SHP77 treated with DMSO at 0.1 percent for 48 hours (cell line): ENCODE data around the gene EMC9.

Experiments used
- DNase-seq: peaks from one replicate; lab custom pipeline; 2025; lab: John Stamatoyannopoulos, UW

The EMC9 gene

DNA sequence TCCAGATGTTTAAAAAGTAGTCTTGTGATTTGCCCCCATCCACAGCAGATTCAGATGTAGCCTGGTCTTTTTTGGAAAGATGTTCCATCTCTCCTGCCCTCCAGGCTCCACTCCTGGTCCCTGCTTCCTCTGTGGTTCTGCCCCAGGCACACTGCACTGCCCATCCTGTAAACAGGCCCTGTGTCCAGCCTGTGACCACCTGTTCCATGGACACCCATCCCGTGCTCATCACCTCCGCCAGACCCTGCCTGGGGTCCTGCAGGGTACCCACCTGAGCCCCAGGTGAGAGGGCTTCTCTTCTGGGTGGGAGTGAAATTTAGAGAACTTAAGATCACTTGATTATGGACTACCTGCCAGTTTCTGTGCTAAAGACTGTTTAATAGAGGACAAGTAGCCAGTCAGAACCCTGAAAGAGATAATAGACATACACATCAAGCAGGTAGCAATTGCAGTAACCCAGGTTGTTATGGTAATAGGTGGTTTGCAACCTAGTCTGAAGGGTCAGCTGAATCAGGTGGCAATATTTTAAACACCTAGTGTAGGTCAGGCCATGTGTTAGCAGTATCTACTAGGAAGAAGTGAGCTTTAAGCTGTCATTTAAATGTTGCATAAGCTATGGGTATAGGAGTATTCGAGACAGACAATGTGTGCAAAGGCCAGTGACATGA is 8.0 kb upstream of the EMC9 start:
- no peak for DNase-seq

DNA sequence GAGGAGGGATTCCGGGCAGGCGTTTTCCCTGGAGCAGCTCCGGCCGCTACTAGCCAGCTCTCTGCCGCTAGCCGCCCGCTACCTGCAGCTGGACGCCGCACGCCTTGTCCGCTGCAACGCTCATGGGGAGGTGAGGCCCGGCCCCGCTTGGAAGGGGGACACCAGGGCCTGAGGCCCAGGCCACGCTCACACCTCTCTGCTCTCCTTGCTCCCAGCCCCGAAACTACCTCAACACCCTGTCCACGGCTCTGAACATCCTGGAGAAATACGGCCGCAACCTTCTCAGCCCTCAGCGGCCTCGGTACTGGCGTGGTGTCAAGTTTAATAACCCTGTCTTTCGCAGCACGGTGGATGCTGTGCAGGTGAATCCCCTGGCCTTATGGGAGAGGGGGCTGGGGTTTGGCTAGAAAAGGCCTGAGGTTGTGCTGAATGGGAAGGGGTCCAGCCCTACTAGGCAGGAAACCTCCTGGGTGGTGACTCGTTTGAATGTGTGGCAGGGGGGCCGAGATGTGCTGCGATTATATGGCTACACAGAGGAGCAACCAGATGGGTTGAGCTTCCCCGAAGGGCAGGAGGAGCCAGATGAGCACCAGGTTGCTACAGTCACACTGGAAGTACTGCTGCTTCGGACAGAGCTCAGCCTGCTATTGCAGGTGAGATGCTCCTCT is 6.5 kb upstream of the EMC9 start:
- DNase-seq = no peak

DNA sequence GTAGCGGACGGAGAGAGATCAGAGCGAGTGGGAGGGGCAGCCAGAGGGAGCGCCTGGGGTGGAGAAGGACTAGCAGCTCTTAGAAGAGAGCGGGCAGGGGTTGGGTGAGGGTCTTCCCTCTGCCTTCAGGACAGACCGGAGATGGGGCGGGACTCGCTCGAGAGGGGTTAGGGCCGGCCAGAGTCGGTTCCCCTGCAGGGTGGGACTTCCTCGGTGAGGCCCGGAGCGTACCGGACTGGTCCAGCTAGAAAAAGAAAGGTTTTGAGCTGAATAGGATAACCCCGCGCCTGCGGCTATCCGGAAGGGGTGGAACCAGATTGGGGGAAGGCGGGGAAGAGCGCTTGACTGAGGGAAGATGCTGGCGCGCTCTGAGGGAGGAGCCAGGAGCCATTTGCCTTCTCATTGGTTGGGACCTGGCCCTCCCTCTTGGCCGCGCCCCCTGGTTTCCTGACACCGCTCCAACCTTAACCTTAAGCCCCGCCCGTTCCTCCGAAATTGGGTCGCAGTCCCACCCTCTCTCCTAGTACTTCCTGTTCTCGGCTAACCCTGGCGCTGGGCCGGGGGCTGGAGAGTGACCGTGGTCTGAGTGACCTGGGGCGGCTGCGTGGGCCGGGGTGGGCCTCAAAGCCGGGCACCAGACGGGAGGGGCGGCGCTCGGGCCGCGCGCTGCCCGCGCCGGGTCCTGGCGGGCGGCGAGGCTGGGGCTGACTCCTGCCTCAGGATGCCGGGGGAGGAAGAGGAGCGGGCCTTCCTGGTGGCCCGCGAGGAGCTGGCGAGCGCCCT is 5.8 kb upstream of the EMC9 start, which contains the start of gene RNF31:
Gene RNF31, plus strand, starts transcription at position 521 of the 783 bp plus-strand sequence. Its CDS starts 201 bp downstream, at position 722.
- peak; percentile 98 for DNase-seq

DNA sequence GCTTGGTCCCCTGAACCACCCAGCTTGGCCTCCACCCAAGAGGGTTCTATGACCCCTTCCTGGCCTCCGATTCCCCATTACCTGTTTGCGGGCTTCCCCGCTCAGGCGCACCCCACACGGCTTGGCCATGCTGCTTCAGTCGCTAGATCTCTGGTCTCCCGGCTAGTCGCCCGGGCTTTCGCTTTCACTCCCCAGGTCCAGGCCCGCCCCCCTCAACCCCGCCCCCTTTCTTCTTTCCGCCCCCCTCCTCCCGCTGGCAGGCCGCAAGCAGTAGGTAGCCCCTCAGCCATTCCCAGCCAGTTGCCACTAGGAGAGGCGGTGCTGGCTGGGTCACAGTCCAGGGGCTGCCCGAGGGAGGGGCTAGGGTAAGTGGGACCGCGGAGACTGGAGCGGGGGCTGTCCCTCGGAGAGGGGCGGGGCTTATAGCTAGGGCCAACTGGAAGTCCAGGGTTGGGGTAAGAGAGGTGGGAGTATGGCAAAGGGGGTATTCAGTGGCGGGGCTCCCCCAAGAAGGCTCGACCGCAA is 5.1 kb upstream of the EMC9 start, which contains the start of gene PSME2:
Gene PSME2, minus strand, starts transcription at position 158 of the 525 bp plus-strand sequence. Its CDS starts 29 bp downstream, at position 129.
- DNase-seq = peak; percentile 99

DNA sequence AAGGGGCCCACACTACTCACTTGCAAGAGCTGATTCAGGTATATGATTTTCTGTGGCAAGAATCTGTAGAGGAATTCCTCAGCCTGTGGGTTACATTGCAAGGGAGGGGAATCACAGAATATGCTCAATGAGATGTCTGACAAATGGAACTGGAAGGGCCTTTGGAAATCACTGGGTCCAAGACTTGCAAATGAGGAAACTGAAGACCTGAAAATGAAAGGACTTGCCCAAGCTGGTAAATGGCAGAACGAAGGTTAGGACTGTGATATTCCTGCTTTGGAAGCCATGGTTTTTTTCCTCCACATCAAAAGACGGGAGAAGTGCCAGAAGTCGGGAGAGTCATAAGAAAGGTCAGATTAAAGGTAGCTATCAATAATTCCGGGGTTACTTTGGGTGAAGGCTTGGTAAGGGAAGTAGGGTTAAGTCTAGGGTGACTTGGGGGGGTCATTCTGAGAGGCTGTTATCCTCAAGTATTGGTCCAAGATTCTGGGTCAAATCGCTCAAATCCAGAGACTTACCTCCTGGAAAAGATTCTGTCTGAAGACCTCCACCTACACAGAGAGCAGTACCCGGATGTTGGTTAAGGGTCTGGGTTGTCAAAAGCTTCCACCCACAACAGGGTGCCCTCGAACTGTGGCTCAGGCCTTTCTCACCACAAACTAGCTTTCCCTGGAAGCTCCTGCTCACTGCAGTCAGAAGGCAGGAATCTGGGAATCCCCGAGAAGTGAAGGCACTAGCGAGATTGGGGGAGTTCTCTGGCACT is 4.5 kb upstream of the EMC9 start:
- DNase-seq = no peak

DNA sequence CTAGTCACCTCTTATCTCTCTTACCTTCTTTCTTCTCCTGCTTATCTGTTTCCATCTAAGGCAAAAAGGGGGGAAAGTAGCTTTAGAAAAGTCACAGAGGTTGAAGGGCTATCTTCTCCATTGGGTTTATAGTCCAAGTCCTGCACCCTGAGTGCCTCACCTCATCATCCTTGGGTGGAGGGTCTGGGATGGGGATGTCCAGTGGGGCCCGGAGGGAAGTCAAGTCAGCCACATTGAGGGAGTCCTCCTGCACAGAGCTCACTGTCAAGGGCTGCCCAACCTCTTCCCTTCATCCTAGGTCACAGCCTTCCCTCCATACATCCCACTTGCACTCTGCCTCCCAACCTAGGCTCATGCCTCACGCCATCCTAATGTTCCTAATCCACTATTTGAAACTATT is 3.8 kb upstream of the EMC9 start:
- DNase-seq = no peak

DNA sequence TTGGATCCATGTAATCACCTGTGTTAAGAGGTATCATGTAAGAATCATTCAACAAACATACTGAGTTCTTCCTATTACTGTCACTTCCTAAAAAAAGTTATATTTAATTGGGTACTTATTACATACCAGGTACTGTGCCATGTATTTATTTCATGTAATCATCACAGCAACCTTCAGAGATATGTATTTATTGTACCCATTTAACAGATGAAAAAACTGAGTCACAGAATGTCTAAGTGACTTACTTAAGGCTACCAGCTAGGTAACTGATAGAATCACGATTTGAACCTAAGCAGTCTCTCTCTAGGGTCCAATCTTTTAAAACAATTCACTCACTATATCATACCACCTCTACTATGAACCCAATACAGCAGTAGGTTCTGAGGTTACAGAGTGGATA is 3.1 kb upstream of the EMC9 start:
- no peak for DNase-seq

DNA sequence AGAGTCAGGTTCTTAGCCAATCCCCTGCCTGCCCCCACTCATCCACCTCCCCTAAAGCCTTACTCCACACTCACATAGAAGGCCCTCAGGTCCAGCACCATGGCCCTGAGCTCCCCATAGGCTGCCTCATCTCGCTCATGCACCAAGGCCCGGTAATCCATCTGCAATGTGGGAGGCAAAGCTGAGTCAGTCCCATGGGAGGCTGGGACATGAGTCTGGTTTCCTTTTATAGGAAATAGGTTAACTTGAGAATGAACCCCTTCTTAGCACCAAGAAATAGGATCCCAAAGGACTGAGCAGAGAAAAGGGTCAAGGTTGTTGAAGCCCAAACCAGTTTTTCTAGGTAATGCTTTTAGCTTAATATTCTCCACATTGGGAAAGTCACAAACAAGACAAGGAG is 2.1 kb upstream of the EMC9 start:
- no peak for DNase-seq

DNA sequence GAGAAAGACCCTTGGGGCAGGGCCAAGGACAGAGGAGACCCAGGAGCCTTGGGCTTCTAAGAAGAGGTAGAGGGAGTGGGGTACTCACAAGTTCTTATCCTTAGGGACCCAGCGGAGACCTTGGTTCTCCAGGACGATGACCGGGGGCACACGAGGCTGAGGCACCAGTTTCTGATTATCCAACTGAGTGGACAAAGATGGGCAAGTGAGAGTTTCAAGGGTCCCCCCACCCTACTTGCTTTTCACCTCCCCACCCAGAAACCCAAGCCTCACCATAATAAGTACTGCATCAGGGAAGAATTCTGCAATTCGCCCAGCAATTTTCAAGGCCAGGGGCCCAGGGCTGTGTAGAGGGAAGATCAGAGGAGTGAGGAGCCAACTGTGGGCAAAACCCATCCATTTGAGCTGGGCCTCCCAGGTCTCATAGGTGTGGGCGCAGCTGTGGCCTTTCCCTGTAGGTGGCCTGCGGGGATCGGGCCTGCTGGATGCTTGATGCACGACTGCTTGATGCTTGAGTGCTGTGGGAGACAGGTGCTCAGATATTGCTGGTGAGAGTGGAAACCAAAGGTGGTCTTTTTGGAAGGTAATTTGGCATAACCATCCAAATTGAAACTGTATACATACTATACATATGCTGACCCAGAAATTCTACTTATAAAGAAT is 2.0 kb downstream of the EMC9 start:
- DNase-seq = no peak

DNA sequence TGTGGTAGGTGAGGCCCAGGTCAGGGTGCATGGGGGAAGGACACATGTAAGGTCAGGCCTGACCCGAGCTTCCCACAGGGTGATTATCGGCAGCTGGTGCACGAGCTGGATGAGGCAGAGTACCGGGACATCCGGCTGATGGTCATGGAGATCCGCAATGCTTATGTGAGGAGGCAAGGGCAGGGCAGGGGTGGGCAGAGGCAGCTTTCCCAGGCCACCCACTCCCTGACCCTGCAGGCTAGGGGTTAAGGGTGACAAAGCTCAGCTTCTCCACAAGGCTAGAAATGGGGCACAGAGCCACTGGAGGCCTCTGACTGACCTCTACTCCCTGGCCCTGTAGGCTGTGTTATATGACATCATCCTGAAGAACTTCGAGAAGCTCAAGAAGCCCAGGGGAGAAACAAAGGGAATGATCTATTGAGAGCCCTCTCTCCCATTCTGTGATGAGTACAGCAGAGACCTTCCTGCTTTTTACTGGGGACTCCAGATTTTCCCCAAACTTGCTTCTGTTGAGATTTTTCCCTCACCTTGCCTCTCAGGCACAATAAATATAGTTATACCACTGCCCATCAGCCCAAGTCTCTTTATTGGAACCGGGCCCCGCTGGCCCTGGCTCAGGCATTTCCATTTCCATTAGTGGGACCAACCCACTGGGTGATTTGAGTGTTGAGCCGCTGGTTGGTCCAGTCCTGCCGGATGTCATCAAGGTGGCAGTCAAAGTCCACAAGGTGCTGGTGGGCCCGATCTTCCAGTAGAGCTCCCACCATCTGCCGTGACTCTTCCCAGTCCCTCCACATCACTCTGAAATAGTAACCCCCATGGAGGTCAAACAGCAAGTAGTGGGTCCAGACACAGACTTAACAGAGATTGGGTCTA is 2.8 kb downstream of the EMC9 start:
- DNase-seq = no peak

DNA sequence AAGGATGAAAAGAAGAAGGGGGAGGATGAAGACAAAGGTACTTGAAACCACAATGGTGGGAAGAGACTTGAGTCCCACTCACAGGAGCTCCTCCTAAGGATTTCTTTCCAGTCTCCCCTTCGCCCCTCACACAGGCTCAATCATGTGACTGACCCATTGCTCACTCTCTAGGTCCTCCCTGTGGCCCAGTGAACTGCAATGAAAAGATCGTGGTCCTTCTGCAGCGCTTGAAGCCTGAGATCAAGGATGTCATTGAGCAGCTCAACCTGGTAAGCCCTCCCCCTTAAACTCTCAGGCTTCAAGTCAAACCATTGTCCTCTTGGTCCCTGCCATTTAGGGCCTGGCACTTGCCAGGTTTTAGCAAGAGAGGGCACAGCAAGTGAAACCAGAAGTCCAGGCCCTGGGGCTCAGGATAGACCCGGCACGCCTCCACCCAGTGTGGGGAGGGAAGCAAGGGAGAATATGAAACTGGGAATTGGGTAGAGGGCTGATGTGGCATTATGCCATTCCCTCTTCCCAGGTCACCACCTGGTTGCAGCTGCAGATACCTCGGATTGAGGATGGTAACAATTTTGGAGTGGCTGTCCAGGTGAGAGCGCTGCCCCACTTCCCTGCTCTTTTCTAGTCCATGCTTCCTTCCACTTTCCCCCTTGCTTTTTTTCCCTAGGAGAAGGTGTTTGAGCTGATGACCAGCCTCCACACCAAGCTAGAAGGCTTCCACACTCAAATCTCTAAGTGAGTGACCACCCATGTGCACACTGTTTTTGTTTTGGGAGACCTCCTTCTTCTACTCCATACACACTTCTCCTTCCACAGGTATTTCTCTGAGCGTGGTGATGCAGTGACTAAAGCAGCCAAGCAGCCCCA is 3.6 kb downstream of the EMC9 start:
- no peak for DNase-seq

DNA sequence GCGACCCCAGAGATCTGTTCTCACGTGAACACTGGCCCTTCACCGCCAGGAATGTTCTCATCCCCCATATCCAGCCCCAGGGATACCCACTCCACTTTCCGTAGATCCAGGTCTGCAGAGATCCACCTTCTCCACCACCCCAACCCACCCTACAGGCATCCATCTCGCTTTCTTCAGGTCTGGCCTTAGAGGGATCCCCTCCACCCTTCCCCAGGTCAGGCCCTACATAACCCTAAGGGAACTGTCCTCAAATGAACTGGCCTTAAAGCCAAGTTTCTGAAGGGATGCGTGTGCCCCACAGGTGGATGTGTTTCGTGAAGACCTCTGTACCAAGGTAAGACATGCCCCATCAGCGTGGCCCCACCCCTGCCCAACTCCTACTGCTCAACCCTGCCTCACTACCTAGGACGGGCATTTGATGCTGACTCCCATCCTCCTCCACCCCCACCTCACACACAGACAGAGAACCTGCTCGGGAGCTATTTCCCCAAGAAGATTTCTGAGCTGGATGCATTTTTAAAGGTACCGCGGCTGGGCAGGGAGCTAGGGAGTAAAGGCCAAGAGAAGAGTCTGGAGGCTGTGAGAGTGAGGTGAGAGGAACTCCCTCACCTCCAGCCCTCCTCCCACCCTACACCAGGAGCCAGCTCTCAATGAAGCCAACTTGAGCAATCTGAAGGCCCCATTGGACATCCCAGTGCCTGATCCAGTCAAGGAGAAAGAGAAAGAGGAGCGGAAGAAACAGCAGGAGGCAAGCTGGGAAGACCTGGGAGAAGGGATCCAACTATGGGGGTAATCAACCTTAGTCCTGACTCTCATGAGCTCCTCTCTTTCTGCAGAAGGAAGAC is 4.5 kb downstream of the EMC9 start:
- no peak for DNase-seq

DNA sequence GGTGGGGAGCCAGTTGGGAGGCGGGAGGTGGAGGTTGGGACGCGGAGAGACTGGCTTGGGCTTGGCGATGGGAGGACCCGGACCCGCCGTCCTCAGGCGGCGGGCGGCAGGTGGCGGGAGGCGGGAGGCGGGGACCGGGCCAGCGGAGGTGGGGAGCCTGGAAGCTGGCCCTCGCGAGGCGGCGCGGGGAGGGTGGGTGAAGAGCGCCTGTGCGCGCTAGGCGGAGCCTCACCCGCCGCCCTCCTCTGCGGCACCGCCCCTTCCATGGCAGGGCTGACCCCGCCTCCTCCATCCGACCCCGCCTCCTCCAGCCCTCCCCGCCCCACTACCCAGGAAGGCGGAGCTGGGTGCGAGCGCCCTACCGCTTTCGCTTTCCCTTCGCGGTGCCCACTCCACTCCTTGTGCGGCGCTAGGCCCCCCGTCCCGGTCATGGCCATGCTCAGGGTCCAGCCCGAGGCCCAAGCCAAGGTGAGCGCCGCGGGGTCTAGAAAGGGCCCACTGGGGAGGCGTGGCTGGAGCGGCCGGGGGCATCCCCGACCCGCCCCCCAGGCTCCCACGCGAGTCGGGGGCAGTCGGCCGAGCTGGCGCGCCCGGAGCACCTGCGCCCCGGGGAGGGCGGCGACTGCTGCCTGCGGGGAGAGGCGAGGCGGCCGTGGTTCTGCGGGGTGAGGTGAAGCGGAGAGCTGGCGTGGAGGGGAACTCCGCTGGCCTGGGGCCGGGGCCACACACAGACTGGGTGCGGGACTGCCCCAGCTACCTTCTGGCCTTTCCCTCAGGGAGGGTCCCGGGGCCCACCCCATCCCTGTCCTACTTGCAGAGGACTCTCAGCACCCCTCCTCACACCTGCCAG is 5.3 kb downstream of the EMC9 start, which contains the start of gene PSME1:
Gene PSME1, plus strand, starts transcription at position 361 of the 850 bp plus-strand sequence. Its CDS starts 69 bp downstream, at position 430.
- peak; percentile 75 for DNase-seq

DNA sequence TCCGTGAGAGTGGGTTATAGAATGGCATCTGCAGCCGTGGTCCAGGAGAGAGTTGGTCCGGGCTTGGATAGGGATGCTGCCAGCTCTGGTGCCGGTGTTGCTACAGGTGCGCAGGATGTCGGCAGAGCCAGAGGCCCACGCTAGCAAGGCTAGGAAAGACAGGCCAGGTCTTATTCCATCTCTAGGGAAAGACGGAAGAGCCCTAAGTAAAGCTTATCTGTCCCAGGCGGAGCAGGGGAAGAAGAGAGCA is 5.9 kb downstream of the EMC9 start:
- DNase-seq = no peak

DNA sequence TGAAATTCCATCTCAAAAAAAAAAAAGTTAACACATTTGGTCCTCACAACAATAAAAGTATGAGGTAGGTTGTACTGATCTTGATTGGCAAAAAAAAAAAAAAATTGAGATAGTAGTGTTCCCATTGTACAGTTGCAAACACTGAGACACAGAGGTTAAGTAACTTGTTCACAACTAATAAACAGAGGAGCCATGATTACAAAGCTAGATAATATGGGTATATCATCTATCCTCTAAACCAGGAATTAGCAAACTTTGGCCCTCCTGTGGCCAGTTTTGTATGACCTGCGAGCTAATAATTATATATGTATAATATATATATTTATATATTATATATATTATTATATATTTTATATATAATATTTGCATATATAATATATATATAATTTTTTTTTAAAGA is 7.7 kb downstream of the EMC9 start:
- no peak for DNase-seq

DNA sequence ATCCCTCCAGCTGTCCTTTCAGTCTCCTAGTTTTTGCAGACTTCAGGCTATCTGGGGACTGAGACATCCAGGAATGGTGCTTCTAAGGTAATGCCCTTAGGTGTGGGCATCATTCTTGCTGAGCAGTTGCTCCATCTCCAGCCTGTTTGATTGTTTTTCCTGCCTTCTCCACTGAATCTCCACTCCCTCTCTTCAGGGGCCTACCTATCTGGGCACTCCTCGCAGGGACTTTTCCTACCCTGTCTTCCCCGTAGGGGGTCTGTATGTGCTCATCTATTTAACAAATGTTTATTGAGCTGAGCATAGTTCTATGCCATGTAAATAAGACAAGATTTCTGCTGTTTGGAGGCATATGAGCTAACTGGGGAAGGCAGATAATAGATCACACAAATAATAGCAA is 8.4 kb downstream of the EMC9 start:
- DNase-seq = no peak

DNA sequence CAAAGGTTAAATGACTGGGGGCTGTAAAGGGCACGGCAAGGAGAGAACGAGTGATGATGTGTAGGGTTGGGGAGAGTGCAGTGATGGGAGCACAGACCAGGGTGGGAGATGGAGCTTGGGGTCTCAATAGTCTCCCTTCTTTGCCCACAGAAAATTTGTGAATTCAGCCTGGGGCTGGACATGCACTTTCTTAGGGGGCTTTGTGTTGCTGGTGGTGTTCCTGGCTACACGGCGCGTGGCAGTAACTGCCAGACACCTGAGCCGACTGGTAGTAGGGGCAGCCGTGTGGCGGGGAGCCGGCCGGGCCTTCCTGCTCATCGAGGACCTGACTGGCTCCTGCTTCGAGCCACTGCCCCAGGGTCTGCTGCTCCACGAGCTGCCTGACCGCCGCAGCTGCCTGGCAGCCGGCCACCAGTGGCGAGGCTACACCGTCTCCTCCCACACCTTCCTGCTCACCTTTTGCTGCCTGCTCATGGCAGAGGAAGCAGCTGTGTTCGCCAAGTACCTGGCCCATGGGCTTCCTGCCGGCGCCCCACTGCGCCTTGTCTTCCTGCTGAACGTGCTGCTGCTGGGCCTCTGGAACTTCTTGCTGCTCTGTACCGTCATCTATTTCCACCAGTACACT is 9.2 kb downstream of the EMC9 start:
- DNase-seq = no peak
